Stimulated activated CD4-positive, alpha-beta T cell treated with anti-CD3 and anti-CD28 coated beads, Interleukin-1b, Interleukin-23, amount 100 ng/mL, for 48 hours (primary cell): ENCODE measurements around the gene KCNJ6.
"Not testable (repeated sequence)": the region's sequence is repeated elsewhere in the genome, so short reads cannot be mapped to it uniquely, and the experiment has no call there.

Source experiments
- DNase-seq: peaks from one replicate; pipeline ENCODE4 v3.0.0-alpha.2; 2020

The KCNJ6 gene

GRCh38 chr21:37592496-37592895, 323.8 kb downstream of the KCNJ6 start:
- no peak for DNase-seq

GRCh38 chr21:37591994-37592393, 324.3 kb downstream of the KCNJ6 start:
- DNase-seq, result not testable (repeated sequence)

- DNase-seq, result not testable (repeated sequence)
Measured at GRCh38 chr21:37590836-37591235, 325.4 kb downstream of the KCNJ6 start.

GRCh38 chr21:37588644-37589043, 327.6 kb downstream of the KCNJ6 start:
- not testable (repeated sequence) for DNase-seq

- no peak for DNase-seq
Measured at GRCh38 chr21:37587635-37588177, 328.6 kb downstream of the KCNJ6 start.

GRCh38 chr21:37587203-37587602, 329.1 kb downstream of the KCNJ6 start:
- DNase-seq, result no peak

GRCh38 chr21:37582590-37582989, 333.7 kb downstream of the KCNJ6 start:
- no peak for DNase-seq

GRCh38 chr21:37580666-37581065, 335.6 kb downstream of the KCNJ6 start:
- no peak for DNase-seq

GRCh38 chr21:37579356-37579755, 336.9 kb downstream of the KCNJ6 start:
- DNase-seq, result no peak

- DNase-seq, result no peak
Measured at GRCh38 chr21:37578471-37579126, 337.7 kb downstream of the KCNJ6 start.

GRCh38 chr21:37576929-37577328, 339.3 kb downstream of the KCNJ6 start:
- not testable (repeated sequence) for DNase-seq

GRCh38 chr21:37575580-37575979, 340.7 kb downstream of the KCNJ6 start:
- no peak for DNase-seq

GRCh38 chr21:37574751-37575150, 341.5 kb downstream of the KCNJ6 start:
- DNase-seq, result no peak

GRCh38 chr21:37574316-37574715, 341.9 kb downstream of the KCNJ6 start:
- DNase-seq, result no peak

GRCh38 chr21:37571442-37571841, 344.8 kb downstream of the KCNJ6 start:
- DNase-seq, result no peak

GRCh38 chr21:37568916-37569315, 347.3 kb downstream of the KCNJ6 start:
- DNase-seq, result no peak

GRCh38 chr21:37568415-37568814, 347.8 kb downstream of the KCNJ6 start:
- no peak for DNase-seq

- no peak for DNase-seq
Measured at GRCh38 chr21:37566790-37567615, 349.3 kb downstream of the KCNJ6 start.

GRCh38 chr21:37565530-37566223, 350.6 kb downstream of the KCNJ6 start:
- DNase-seq, result no peak

- DNase-seq, result no peak
Measured at GRCh38 chr21:37564924-37565529, 351.2 kb downstream of the KCNJ6 start.

GRCh38 chr21:37564341-37564923, 351.8 kb downstream of the KCNJ6 start:
- peak; percentile 93 for DNase-seq

GRCh38 chr21:37563641-37564340, 352.5 kb downstream of the KCNJ6 start:
- DNase-seq, result peak; percentile 91
